Caco-2 (cell line): ENCODE measurements around the gene FOXG1. TPM values are rescaled to one million over a fixed set of nuclear protein-coding genes. Genes with fewer than 3 reads are reported as not detected.

Experiments used
- BruUV-seq: library from RNA; stranded (reverse); fragments of 400-500 nt; replicated peaks from 2 replicates; lab custom pipeline; 2021; lab: Mats Ljungman, UMichigan
- CTCF ChIA-PET: fragments of 300-600 bp; sonication (Branson Sonifier 250); formaldehyde crosslinking; loops from one replicate; lab custom pipeline; 2022; ENCODE audit warnings: antibody characterized with exemption; lab: Charles Lee
- POLR2A ChIA-PET: fragments of 300-600 bp; sonication (Branson Sonifier 250); formaldehyde crosslinking; loops from one replicate; lab custom pipeline; 2022; ENCODE audit warnings: antibody characterized with exemption; lab: Charles Lee
- DNase-seq, 2 experiments: peaks; one replicate each; pipeline versions ENCODE4 v3.0.0 to v3.0.0-alpha.2; 2020 to 2022
- H3K27me3 ChIP-seq: replicated peaks from 2 replicates; pipeline ENCODE4 v1.6.0; 2011; ENCODE audit warnings: low read length; ENCODE audit not compliant: control insufficient read depth, insufficient read depth
- H3K36me3 ChIP-seq: 2 replicates; pipeline ENCODE4 v1.5.1; 2011; ENCODE audit warnings: low read length; ENCODE audit not compliant: control insufficient read depth, insufficient read depth
- H3K4me1 ChIP-seq: fragments of 250-450 bp; sonication (Bioruptor Pico); 2 replicates; pipeline ENCODE4 v1.5.1; 2020; ENCODE audit warnings: mild to moderate bottlenecking
- H3K4me3 ChIP-seq: 2 replicates; pipeline ENCODE4 v1.5.1; 2011; ENCODE audit warnings: low read depth, mild to moderate bottlenecking, control low read depth, low read length
- H3K9me3 ChIP-seq: fragments of 250-450 bp; sonication (Bioruptor Pico); 2 replicates; pipeline ENCODE4 v1.5.1; 2020; ENCODE audit warnings: mild to moderate bottlenecking, moderate library complexity
- H3K27ac Mint-ChIP-seq: one replicate; pipeline ENCODE4 v1.8.0; 2022; ENCODE audit warnings: mixed read lengths; ENCODE audit not compliant: unreplicated experiment
- H3K27me3 Mint-ChIP-seq: one replicate; pipeline ENCODE4 v1.8.0; 2022; ENCODE audit warnings: mixed read lengths; ENCODE audit not compliant: insufficient read depth, unreplicated experiment
- H3K36me3 Mint-ChIP-seq: one replicate; pipeline ENCODE4 v1.8.0; 2022; ENCODE audit warnings: mild to moderate bottlenecking, mixed read lengths; ENCODE audit not compliant: insufficient read depth, unreplicated experiment
- H3K4me1 Mint-ChIP-seq: one replicate; pipeline ENCODE4 v1.8.0; 2022; ENCODE audit warnings: low read depth, mixed read lengths; ENCODE audit not compliant: unreplicated experiment
- H3K4me3 Mint-ChIP-seq: one replicate; pipeline ENCODE4 v1.8.0; 2022; ENCODE audit warnings: mild to moderate bottlenecking, moderate library complexity, mixed read lengths; ENCODE audit not compliant: unreplicated experiment
- H3K9me3 Mint-ChIP-seq: one replicate; pipeline ENCODE4 v1.8.0; 2022; ENCODE audit warnings: mixed read lengths; ENCODE audit not compliant: unreplicated experiment
- intact Hi-C: fragments of 100-400 bp; cut with micrococcal nuclease; formaldehyde crosslinking; loops from one replicate; pipeline ENCODE4 v1.10.0; 2022; ENCODE audit not compliant: unreplicated experiment
- total RNA-seq: library from RNA; stranded (reverse); gene quantifications from 2 replicates; pipeline ENCODE4 v1.2.3, GENCODE V29; 2022
- TF ChIP-seq, protein P1 (sequence below), 2 experiments: fragments of 200-600 bp in 1 of 2; IDR thresholded peaks; 1 replicate in 1 of 2; 2 replicates in 1 of 2; pipeline versions ENCODE4 v1.5.1 to v1.8.0; 2011 to 2022; ENCODE audit warnings: antibody characterized with exemption in 1 of 2, control low read depth in 1 of 2, inconsistent platforms in 1 of 2, low read depth in 1 of 2, low read length in 1 of 2, mild to moderate bottlenecking in 1 of 2, moderate library complexity in 1 of 2; ENCODE audit not compliant: insufficient read depth in 1 of 2, severe bottlenecking in 1 of 2, unreplicated experiment in 1 of 2

Gene FOXG1
- total RNA-seq, 1 experiment from 2014 or later, result not detected

DNA sequence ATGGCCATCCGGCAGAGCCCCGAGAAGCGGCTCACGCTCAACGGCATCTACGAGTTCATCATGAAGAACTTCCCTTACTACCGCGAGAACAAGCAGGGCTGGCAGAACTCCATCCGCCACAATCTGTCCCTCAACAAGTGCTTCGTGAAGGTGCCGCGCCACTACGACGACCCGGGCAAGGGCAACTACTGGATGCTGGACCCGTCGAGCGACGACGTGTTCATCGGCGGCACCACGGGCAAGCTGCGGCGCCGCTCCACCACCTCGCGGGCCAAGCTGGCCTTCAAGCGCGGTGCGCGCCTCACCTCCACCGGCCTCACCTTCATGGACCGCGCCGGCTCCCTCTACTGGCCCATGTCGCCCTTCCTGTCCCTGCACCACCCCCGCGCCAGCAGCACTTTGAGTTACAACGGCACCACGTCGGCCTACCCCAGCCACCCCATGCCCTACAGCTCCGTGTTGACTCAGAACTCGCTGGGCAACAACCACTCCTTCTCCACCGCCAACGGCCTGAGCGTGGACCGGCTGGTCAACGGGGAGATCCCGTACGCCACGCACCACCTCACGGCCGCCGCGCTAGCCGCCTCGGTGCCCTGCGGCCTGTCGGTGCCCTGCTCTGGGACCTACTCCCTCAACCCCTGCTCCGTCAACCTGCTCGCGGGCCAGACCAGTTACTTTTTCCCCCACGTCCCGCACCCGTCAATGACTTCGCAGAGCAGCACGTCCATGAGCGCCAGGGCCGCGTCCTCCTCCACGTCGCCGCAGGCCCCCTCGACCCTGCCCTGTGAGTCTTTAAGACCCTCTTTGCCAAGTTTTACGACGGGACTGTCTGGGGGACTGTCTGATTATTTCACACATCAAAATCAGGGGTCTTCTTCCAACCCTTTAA lies 1.5 kb downstream of the FOXG1 start:
- BruUV-seq, result no TSS peak
- ChIA-PET POLR2A (no interaction called here), CTCF (no interaction called here)
- Mint-ChIP-seq H3K36me3 (no peaks in the 10 kb centered on the region), H3K4me1 (no peaks in the 10 kb centered on the region), H3K27me3 (peaks cover 10% of the 10 kb centered on the region), H3K27ac (no peak overlapping the region), H3K4me3 (no peak overlapping the region), H3K9me3 (no peaks in the 10 kb centered on the region)
- DNase-seq, result no peak
- Histone ChIP-seq H3K9me3 (no peaks in the 10 kb centered on the region), H3K4me1 (no peaks in the 10 kb centered on the region), H3K4me3 (no peak overlapping the region), H3K27me3 (no peaks in the 10 kb centered on the region), H3K36me3 (no peaks in the 10 kb centered on the region)
- intact Hi-C loops, result no loop called here
- TF ChIP-seq, protein P1, sequence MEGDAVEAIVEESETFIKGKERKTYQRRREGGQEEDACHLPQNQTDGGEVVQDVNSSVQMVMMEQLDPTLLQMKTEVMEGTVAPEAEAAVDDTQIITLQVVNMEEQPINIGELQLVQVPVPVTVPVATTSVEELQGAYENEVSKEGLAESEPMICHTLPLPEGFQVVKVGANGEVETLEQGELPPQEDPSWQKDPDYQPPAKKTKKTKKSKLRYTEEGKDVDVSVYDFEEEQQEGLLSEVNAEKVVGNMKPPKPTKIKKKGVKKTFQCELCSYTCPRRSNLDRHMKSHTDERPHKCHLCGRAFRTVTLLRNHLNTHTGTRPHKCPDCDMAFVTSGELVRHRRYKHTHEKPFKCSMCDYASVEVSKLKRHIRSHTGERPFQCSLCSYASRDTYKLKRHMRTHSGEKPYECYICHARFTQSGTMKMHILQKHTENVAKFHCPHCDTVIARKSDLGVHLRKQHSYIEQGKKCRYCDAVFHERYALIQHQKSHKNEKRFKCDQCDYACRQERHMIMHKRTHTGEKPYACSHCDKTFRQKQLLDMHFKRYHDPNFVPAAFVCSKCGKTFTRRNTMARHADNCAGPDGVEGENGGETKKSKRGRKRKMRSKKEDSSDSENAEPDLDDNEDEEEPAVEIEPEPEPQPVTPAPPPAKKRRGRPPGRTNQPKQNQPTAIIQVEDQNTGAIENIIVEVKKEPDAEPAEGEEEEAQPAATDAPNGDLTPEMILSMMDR (IDR thresholded peaks at IDR 0.05; ENCODE audit: insufficient read depth in 1 of 2, low read depth in 1 of 2, low read length in 1 of 2, severe bottlenecking in 1 of 2, unreplicated experiment in 1 of 2), result no peak

DNA sequence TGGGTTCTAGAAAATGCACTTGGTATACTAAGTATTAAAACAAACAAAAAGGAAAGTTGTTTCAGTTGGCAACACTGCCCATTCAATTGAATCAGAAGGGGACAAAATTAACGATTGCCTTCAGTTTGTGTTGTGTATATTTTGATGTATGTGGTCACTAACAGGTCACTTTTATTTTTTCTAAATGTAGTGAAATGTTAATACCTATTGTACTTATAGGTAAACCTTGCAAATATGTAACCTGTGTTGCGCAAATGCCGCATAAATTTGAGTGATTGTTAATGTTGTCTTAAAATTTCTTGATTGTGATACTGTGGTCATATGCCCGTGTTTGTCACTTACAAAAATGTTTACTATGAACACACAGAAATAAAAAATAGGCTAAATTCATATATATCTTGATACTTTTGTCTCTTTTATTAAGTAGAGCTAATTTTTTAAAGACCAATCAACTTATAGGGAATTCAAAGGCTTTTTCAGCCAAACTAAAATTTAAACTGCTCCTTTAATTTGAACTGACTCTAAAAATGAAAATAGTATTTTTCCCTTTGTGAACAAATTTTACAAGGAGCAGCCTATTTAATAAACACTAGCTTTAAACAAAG lies 2.8 kb downstream of the FOXG1 start:
- Histone ChIP-seq H3K9me3 (no peaks in the 10 kb centered on the region), H3K27me3 (no peaks in the 10 kb centered on the region), H3K4me3 (no peak overlapping the region), H3K4me1 (no peaks in the 10 kb centered on the region), H3K36me3 (no peaks in the 10 kb centered on the region)
- TF ChIP-seq, protein P1 (IDR thresholded peaks at IDR 0.05; ENCODE audit: insufficient read depth in 1 of 2, low read depth in 1 of 2, low read length in 1 of 2, severe bottlenecking in 1 of 2, unreplicated experiment in 1 of 2), result no peak
- no TSS peak for BruUV-seq
- ChIA-PET CTCF (no interaction called here), POLR2A (no interaction called here)
- Mint-ChIP-seq H3K27ac (no peak overlapping the region), H3K36me3 (no peaks in the 10 kb centered on the region), H3K4me1 (no peaks in the 10 kb centered on the region), H3K27me3 (peaks cover 8% of the 10 kb centered on the region), H3K9me3 (no peaks in the 10 kb centered on the region), H3K4me3 (no peak overlapping the region)
- DNase-seq, result no peak
- intact Hi-C loops, result no loop called here

DNA sequence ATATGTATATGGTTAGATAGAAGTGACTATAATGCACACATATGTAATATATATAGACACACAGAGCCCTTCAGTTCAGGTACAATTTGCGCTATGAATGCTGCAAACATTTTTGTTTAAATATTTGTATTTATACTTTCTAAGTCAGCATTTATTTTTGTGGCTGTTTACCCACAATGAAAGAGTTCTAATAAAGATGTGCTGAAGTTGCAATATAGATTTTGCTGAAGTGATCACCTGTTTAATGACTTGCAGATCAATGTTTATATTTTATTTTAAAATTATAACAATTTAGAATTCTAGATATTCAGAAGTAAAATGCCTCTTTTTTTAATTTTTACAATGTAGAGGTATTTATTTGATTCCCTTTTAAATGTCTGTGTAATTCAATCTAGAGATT lies 3.5 kb downstream of the FOXG1 start:
- Mint-ChIP-seq H3K4me1 (no peaks in the 10 kb centered on the region), H3K27ac (no peak overlapping the region), H3K27me3 (peaks cover 12% of the 10 kb centered on the region), H3K36me3 (no peaks in the 10 kb centered on the region), H3K9me3 (no peaks in the 10 kb centered on the region), H3K4me3 (no peak overlapping the region)
- ChIA-PET POLR2A (no interaction called here), CTCF (no interaction called here)
- DNase-seq, result no peak
- no peaks in the 10 kb centered on the region for H3K36me3 ChIP-seq
- H3K4me1 ChIP-seq, result no peaks in the 10 kb centered on the region
- no peak overlapping the region for H3K4me3 ChIP-seq
- H3K27me3 ChIP-seq, result no peaks in the 10 kb centered on the region
- BruUV-seq, result no TSS peak
- H3K9me3 ChIP-seq, result no peaks in the 10 kb centered on the region
- TF ChIP-seq, protein P1 (IDR thresholded peaks at IDR 0.05; ENCODE audit: insufficient read depth in 1 of 2, low read depth in 1 of 2, low read length in 1 of 2, severe bottlenecking in 1 of 2, unreplicated experiment in 1 of 2), result no peak
- intact Hi-C loops, result no loop called here
